Measurements from ENCODE around the gene ABITRAM.
"Not testable (repeated sequence)": the region's sequence is repeated elsewhere in the genome, so short reads cannot be mapped to it uniquely, and the experiment has no call there.

Gene ABITRAM

DNA sequence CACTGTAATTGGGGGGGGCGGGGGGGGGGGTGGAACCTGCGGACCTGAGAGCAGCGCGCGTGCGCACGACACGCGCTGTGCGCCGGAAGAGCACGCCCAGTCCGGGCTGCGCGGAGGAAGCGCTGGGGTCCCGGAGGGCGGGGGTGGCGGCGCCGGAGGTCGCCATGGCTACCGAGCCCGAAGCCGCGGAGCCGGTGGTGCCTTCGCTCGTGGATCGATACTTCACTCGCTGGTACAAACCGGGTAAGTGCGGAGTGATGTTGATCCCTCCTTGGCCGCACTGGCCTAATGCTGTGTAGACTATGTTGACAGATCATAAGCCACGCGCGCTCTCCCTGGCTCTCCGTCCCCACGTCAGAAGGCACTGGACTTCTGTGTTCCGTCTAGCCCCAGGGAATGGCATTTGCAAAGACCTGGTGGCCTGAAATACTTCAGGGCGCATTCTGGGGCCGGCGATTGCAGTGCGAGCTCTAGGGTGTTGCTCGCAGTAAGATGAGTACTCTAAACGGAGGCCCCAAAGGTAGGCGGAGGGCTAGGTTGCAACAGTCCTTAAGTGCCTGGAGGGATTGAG lies at the start of gene ABITRAM:
ABITRAM (plus strand) TSS at position 78 of the 571 bp plus-strand sequence; CDS start at position 165, 87 bp downstream.
- Histone ChIP-seq H3K4me3 (ENCODE audit: low read length) (peak within 1 kb of the TSS; percentile 97), H3K27me3 (ENCODE audit: control insufficient read depth, insufficient read depth, low read length) (no peaks in the 10 kb centered on the region), H3K36me3 (ENCODE audit: control insufficient read depth, low read depth, low read length) (peaks cover 2% of the 10 kb centered on the region), H3K9me3 (ENCODE audit: control insufficient read depth, low read depth, low read length) (no peaks in the 10 kb centered on the region), H3K9ac (ENCODE audit: low read length) (peak within 1 kb of the TSS; percentile 89), H3K27ac (ENCODE audit: low read length) (no peak within 1 kb of the TSS), H3K4me1 (ENCODE audit: control insufficient read depth, low read depth, low read length) (peaks cover 5% of the 10 kb centered on the region)

DNA sequence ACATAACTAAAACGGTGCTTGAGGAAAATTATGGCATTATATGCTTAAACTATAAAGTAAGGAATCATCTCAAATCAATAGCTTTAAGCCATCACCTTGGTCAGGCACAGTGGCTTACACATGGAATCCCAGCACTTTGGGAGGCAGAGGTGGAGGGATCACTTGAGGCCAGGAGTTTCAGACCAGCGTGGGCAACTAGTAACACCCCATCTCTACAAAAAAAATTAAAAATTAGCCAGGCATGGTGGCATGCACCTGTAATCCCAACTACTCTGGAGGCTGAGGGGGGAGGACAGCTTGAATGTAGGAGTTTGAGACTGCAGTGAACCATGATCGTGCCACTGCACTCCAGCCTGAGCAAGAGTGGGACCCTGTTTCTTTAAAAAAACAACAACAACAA lies 49.5 kb upstream of the ABITRAM start:
- H3K27ac ChIP-seq (ENCODE audit: low read length) = no peak overlapping the region
- H3K9ac ChIP-seq (ENCODE audit: low read length) = no peak overlapping the region
- H3K4me1 ChIP-seq (ENCODE audit: control insufficient read depth, low read depth, low read length) = no peaks in the 10 kb centered on the region
- no peak overlapping the region for H3K4me3 ChIP-seq (ENCODE audit: low read length)
- H3K27me3 ChIP-seq (ENCODE audit: control insufficient read depth, insufficient read depth, low read length) = no peaks in the 10 kb centered on the region
- no peaks in the 10 kb centered on the region for H3K9me3 ChIP-seq (ENCODE audit: control insufficient read depth, low read depth, low read length)
- H3K36me3 ChIP-seq (ENCODE audit: control insufficient read depth, low read depth, low read length) = peaks cover 31% of the 10 kb centered on the region

- H3K4me3 ChIP-seq (ENCODE audit: low read length) = no peak overlapping the region
- H3K36me3 ChIP-seq (ENCODE audit: control insufficient read depth, low read depth, low read length) = peaks cover 28% of the 10 kb centered on the region
- no peaks in the 10 kb centered on the region for H3K4me1 ChIP-seq (ENCODE audit: control insufficient read depth, low read depth, low read length)
- no peak overlapping the region for H3K27ac ChIP-seq (ENCODE audit: low read length)
- no peaks in the 10 kb centered on the region for H3K9me3 ChIP-seq (ENCODE audit: control insufficient read depth, low read depth, low read length)
- H3K27me3 ChIP-seq (ENCODE audit: control insufficient read depth, insufficient read depth, low read length) = no peaks in the 10 kb centered on the region
- no peak overlapping the region for H3K9ac ChIP-seq (ENCODE audit: low read length)
Observed at GRCh38 chr9:108885643-108886348, 48.4 kb upstream of the ABITRAM start.

GRCh38 chr9:108886594-108887271 lies 47.5 kb upstream of the ABITRAM start:
- peaks cover 30% of the 10 kb centered on the region for H3K36me3 ChIP-seq (ENCODE audit: control insufficient read depth, low read depth, low read length)
- H3K4me1 ChIP-seq (ENCODE audit: control insufficient read depth, low read depth, low read length); H3K27ac ChIP-seq (ENCODE audit: low read length); H3K4me3 ChIP-seq (ENCODE audit: low read length); H3K9ac ChIP-seq (ENCODE audit: low read length); H3K9me3 ChIP-seq (ENCODE audit: control insufficient read depth, low read depth, low read length); H3K27me3 ChIP-seq (ENCODE audit: control insufficient read depth, insufficient read depth, low read length): not testable (repeated sequence)

DNA sequence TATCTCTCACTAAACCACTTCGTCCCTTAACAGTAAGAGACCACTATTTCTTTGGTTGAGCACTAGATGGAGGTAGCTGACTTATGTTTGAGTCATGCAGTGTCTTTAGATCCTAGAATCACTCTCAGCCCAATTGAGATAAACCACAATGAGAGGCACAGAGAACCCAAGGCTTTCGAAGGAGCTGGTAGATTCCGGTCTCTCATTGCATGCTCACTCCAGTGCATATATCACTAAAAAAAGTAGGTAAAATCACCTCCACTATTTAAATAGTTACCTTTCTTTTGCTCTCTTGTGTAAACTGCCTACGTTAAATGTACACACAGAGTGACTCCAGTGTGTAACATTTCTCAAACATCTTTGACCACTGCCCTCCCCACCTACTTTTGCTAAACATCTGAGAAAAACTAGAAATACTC lies 44.5 kb upstream of the ABITRAM start:
- Histone ChIP-seq H3K36me3 (ENCODE audit: control insufficient read depth, low read depth, low read length) (peaks cover 55% of the 10 kb centered on the region), H3K9ac (ENCODE audit: low read length) (no peak overlapping the region), H3K4me3 (ENCODE audit: low read length) (no peak overlapping the region), H3K4me1 (ENCODE audit: control insufficient read depth, low read depth, low read length) (no peaks in the 10 kb centered on the region), H3K27ac (ENCODE audit: low read length) (no peak overlapping the region), H3K27me3 (ENCODE audit: control insufficient read depth, insufficient read depth, low read length) (no peaks in the 10 kb centered on the region), H3K9me3 (ENCODE audit: control insufficient read depth, low read depth, low read length) (no peaks in the 10 kb centered on the region)

- Histone ChIP-seq H3K4me3 (ENCODE audit: low read length) (no peak overlapping the region), H3K27ac (ENCODE audit: low read length) (no peak overlapping the region), H3K9me3 (ENCODE audit: control insufficient read depth, low read depth, low read length) (no peaks in the 10 kb centered on the region), H3K27me3 (ENCODE audit: control insufficient read depth, insufficient read depth, low read length) (no peaks in the 10 kb centered on the region), H3K36me3 (ENCODE audit: control insufficient read depth, low read depth, low read length) (peaks cover 88% of the 10 kb centered on the region), H3K9ac (ENCODE audit: low read length) (no peak overlapping the region), H3K4me1 (ENCODE audit: control insufficient read depth, low read depth, low read length) (no peaks in the 10 kb centered on the region)
Observed at GRCh38 chr9:108894225-108894997, 39.8 kb upstream of the ABITRAM start.

DNA sequence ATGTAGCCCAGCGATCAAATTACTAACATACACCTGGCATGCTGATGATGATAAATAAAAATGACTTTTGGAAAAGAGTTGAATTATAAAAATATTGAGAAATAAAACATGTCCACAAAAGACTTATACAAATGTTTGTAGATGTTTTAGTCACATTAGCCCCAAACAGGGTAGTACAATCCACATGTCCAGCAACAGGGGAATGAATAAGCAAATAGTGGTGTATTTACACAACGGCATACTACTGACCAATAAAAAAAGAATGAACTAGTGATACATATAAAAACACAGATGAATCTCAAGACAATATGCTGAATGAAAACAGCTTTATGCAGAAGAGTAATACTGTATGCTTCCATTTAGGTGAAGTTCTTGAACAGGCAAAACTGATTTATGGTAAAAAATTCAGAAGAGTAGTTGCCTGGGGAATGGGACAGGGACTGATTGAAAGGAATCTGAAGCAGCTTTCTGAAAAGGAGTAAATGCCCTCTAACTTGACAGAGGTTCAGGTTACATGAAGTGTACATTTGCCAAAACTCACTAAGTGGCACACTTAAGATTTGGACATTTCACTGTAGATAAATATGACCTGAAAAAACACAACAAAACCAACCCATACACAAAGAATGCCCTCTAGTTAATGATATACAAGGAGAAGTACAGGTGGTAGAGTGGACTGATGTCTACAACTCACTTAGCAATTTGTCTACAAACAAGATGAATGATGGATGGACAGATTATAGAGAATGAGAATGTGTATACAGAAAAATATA lies 36.7 kb upstream of the ABITRAM start:
- Histone ChIP-seq H3K36me3 (ENCODE audit: control insufficient read depth, low read depth, low read length) (peaks cover 92% of the 10 kb centered on the region), H3K4me1 (ENCODE audit: control insufficient read depth, low read depth, low read length) (no peaks in the 10 kb centered on the region), H3K27ac (ENCODE audit: low read length) (no peak overlapping the region), H3K27me3 (ENCODE audit: control insufficient read depth, insufficient read depth, low read length) (no peaks in the 10 kb centered on the region), H3K9ac (ENCODE audit: low read length) (no peak overlapping the region), H3K4me3 (ENCODE audit: low read length) (no peak overlapping the region), H3K9me3 (ENCODE audit: control insufficient read depth, low read depth, low read length) (no peaks in the 10 kb centered on the region)

DNA sequence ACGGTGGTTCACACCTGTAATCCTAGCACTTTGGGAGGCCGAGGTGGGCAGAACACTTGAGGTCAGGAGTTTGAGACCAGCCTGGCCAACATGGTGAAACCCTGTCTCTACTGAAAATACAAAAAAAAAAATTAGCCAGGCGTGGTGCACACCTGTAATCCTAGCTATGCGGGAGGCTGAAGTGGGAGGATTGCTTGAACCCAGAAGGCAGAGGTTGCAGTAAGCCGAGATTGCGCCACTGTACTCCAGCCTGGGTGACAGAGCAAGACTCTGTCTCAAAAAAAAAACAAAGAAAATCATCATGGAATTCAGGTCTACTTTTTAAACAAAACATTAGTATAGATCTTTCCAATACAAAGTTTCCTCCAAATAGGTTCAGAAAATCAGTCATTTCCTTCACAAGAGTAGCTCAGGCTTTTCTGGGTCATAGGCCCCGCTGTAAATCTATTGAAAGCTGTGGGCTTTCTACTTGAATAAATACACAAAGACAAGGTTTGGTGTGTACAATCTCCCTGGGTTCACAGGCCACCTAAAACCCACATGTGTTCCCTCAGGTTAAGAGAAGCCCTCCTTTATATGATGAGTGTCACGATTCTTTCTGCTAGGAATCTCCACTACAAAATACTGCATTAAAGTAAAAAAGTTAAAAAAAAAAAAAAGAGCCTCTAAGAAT lies 35.0 kb upstream of the ABITRAM start:
- H3K27me3 ChIP-seq (ENCODE audit: control insufficient read depth, insufficient read depth, low read length); H3K27ac ChIP-seq (ENCODE audit: low read length); H3K9me3 ChIP-seq (ENCODE audit: control insufficient read depth, low read depth, low read length); H3K4me3 ChIP-seq (ENCODE audit: low read length); H3K4me1 ChIP-seq (ENCODE audit: control insufficient read depth, low read depth, low read length); H3K9ac ChIP-seq (ENCODE audit: low read length): not testable (repeated sequence)
- H3K36me3 ChIP-seq (ENCODE audit: control insufficient read depth, low read depth, low read length) = peaks cover 92% of the 10 kb centered on the region

GRCh38 chr9:108900176-108900575 lies 34.0 kb upstream of the ABITRAM start:
- Histone ChIP-seq H3K36me3 (ENCODE audit: control insufficient read depth, low read depth, low read length) (peaks cover 87% of the 10 kb centered on the region), H3K9ac (ENCODE audit: low read length) (no peak overlapping the region), H3K27me3 (ENCODE audit: control insufficient read depth, insufficient read depth, low read length) (no peaks in the 10 kb centered on the region), H3K4me3 (ENCODE audit: low read length) (no peak overlapping the region), H3K9me3 (ENCODE audit: control insufficient read depth, low read depth, low read length) (no peaks in the 10 kb centered on the region), H3K4me1 (ENCODE audit: control insufficient read depth, low read depth, low read length) (no peaks in the 10 kb centered on the region), H3K27ac (ENCODE audit: low read length) (no peak overlapping the region)

DNA sequence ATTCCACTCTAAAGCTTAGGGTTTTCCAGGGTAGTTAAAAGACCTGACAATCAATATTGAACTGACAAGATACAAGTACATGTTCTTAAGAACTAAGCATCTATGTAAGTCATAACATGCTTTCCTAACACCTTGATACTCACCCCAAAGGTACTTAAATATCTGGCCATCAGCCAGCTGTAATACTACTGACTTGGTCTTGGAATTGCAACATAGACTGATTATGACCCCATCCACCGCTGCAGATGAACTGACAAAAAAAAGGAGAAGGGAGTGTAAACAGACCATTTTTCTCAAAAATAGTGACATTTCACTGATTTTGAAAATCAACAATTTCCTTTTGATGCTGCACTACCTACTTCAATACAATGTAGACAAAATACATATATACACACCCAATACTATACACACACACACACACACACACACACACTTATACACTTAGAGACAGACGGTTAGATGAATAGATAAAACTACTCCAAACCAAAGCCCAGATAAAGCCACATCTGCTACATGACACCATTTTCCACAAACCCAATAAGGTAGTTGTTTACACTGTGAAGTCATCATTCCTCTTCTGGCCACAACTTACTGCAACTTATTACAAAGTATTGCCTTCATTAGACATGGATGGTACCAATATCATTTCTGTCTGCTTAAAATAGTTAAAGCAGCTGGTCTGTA lies 30.6 kb upstream of the ABITRAM start:
- H3K27ac ChIP-seq (ENCODE audit: low read length) = no peak overlapping the region
- H3K27me3 ChIP-seq (ENCODE audit: control insufficient read depth, insufficient read depth, low read length) = no peaks in the 10 kb centered on the region
- no peaks in the 10 kb centered on the region for H3K9me3 ChIP-seq (ENCODE audit: control insufficient read depth, low read depth, low read length)
- peaks cover 86% of the 10 kb centered on the region for H3K36me3 ChIP-seq (ENCODE audit: control insufficient read depth, low read depth, low read length)
- no peaks in the 10 kb centered on the region for H3K4me1 ChIP-seq (ENCODE audit: control insufficient read depth, low read depth, low read length)
- H3K9ac ChIP-seq (ENCODE audit: low read length) = no peak overlapping the region
- H3K4me3 ChIP-seq (ENCODE audit: low read length) = no peak overlapping the region

Data from iPS-18a (cell line).